Measurements from ENCODE around the gene GAL3ST1. TPM values are rescaled to one million over a fixed set of nuclear protein-coding genes. Genes with fewer than 3 reads are reported as not detected.

The GAL3ST1 gene
- total and polyA plus RNA-seq, 10 of the 15 experiments (the other 5 are each of a cell fraction or from before 2014, with no cell fraction given), result not detected

DNA sequence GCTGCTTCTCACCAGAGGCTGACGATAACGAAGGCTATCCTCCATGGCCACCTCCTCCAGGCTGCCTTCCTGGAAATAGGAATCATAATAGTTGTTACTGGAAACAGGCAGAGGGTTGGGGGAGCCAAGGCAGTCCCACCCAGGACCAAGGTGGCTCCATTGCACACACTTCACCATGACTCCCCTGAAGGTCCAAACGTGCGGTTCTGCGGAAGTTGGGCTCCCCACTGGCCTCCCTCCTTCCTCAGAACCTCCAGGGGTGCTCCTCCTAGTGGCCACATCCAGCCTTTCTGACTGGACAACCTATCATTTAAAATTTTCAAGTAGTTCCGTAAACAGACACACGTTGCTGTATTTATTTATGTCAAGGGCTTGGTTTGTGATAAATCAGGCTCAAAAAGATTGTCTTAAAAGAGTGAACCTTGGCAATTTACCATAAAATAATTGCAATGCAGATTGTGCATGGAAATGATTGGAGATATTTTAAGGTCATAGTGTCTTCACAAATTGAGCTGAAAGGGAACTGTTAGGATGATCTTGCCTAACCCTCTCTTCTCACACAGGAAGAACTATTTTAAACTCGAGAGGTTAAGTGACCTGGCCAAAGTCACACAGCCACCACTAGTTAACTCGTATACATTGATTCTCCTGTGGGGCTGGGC, 31.1 kb upstream of the GAL3ST1 start (continued):
- TF ChIP-seq, protein P1, sequence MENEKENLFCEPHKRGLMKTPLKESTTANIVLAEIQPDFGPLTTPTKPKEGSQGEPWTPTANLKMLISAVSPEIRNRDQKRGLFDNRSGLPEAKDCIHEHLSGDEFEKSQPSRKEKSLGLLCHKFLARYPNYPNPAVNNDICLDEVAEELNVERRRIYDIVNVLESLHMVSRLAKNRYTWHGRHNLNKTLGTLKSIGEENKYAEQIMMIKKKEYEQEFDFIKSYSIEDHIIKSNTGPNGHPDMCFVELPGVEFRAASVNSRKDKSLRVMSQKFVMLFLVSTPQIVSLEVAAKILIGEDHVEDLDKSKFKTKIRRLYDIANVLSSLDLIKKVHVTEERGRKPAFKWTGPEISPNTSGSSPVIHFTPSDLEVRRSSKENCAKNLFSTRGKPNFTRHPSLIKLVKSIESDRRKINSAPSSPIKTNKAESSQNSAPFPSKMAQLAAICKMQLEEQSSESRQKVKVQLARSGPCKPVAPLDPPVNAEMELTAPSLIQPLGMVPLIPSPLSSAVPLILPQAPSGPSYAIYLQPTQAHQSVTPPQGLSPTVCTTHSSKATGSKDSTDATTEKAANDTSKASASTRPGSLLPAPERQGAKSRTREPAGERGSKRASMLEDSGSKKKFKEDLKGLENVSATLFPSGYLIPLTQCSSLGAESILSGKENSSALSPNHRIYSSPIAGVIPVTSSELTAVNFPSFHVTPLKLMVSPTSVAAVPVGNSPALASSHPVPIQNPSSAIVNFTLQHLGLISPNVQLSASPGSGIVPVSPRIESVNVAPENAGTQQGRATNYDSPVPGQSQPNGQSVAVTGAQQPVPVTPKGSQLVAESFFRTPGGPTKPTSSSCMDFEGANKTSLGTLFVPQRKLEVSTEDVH (IDR thresholded peaks at IDR 0.05; ENCODE audit: low read depth, partially characterized antibody), result no peak
- TF ChIP-seq CEBPB (IDR thresholded peaks at IDR 0.05; ENCODE audit: borderline replicate concordance in 1 of 2, low read depth in 2 of 2, low read length in 2 of 2), result no peak
- TF ChIP-seq NRF1 (conservative IDR thresholded peaks at IDR 0.05; ENCODE audit: low read depth, low read length), result no peak
- TF ChIP-seq SMC3 (IDR thresholded peaks at IDR 0.05; ENCODE audit: borderline replicate concordance, low read length), result peak; percentile 35; the same call in 1 of the 2 replicates
- TF ChIP-seq, protein P2, sequence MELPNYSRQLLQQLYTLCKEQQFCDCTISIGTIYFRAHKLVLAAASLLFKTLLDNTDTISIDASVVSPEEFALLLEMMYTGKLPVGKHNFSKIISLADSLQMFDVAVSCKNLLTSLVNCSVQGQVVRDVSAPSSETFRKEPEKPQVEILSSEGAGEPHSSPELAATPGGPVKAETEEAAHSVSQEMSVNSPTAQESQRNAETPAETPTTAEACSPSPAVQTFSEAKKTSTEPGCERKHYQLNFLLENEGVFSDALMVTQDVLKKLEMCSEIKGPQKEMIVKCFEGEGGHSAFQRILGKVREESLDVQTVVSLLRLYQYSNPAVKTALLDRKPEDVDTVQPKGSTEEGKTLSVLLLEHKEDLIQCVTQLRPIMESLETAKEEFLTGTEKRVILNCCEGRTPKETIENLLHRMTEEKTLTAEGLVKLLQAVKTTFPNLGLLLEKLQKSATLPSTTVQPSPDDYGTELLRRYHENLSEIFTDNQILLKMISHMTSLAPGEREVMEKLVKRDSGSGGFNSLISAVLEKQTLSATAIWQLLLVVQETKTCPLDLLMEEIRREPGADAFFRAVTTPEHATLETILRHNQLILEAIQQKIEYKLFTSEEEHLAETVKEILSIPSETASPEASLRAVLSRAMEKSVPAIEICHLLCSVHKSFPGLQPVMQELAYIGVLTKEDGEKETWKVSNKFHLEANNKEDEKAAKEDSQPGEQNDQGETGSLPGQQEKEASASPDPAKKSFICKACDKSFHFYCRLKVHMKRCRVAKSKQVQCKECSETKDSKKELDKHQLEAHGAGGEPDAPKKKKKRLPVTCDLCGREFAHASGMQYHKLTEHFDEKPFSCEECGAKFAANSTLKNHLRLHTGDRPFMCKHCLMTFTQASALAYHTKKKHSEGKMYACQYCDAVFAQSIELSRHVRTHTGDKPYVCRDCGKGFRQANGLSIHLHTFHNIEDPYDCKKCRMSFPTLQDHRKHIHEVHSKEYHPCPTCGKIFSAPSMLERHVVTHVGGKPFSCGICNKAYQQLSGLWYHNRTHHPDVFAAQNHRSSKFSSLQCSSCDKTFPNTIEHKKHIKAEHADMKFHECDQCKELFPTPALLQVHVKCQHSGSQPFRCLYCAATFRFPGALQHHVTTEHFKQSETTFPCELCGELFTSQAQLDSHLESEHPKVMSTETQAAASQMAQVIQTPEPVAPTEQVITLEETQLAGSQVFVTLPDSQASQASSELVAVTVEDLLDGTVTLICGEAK (IDR thresholded peaks at IDR 0.05; ENCODE audit: borderline replicate concordance), result no peak
- TF ChIP-seq, protein P3, sequence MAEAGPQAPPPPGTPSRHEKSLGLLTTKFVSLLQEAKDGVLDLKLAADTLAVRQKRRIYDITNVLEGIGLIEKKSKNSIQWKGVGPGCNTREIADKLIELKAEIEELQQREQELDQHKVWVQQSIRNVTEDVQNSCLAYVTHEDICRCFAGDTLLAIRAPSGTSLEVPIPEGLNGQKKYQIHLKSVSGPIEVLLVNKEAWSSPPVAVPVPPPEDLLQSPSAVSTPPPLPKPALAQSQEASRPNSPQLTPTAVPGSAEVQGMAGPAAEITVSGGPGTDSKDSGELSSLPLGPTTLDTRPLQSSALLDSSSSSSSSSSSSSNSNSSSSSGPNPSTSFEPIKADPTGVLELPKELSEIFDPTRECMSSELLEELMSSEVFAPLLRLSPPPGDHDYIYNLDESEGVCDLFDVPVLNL (IDR thresholded peaks at IDR 0.05; ENCODE audit: low read depth, low read length), result no peak
- TF ChIP-seq, protein P4, sequence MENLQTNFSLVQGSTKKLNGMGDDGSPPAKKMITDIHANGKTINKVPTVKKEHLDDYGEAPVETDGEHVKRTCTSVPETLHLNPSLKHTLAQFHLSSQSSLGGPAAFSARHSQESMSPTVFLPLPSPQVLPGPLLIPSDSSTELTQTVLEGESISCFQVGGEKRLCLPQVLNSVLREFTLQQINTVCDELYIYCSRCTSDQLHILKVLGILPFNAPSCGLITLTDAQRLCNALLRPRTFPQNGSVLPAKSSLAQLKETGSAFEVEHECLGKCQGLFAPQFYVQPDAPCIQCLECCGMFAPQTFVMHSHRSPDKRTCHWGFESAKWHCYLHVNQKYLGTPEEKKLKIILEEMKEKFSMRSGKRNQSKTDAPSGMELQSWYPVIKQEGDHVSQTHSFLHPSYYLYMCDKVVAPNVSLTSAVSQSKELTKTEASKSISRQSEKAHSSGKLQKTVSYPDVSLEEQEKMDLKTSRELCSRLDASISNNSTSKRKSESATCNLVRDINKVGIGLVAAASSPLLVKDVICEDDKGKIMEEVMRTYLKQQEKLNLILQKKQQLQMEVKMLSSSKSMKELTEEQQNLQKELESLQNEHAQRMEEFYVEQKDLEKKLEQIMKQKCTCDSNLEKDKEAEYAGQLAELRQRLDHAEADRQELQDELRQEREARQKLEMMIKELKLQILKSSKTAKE (IDR thresholded peaks at IDR 0.05; ENCODE audit: low read depth, poor library complexity, severe bottlenecking), result no peak
- no peak for TF ChIP-seq ZSCAN29 (IDR thresholded peaks at IDR 0.05)
- TF ChIP-seq POLR2AphosphoS5 (IDR thresholded peaks at IDR 0.05; ENCODE audit: low read length), result no peak
- no peak for TF ChIP-seq MTA2 (IDR thresholded peaks at IDR 0.05; ENCODE audit: low read depth)
- no peak for TF ChIP-seq POLR2A (IDR thresholded peaks at IDR 0.05; ENCODE audit: low read depth, low read length)
- TF ChIP-seq ZNF24 (IDR thresholded peaks at IDR 0.05), result no peak
- TF ChIP-seq ZNF207 (IDR thresholded peaks at IDR 0.05; ENCODE audit: borderline replicate concordance), result no peak
- no peak for TF ChIP-seq CHD1 (IDR thresholded peaks at IDR 0.05; ENCODE audit: low read depth, low read length)
- no peak for TF ChIP-seq CHD2 (IDR thresholded peaks at IDR 0.05; ENCODE audit: borderline replicate concordance, low read depth, low read length)
- TF ChIP-seq, protein P5, sequence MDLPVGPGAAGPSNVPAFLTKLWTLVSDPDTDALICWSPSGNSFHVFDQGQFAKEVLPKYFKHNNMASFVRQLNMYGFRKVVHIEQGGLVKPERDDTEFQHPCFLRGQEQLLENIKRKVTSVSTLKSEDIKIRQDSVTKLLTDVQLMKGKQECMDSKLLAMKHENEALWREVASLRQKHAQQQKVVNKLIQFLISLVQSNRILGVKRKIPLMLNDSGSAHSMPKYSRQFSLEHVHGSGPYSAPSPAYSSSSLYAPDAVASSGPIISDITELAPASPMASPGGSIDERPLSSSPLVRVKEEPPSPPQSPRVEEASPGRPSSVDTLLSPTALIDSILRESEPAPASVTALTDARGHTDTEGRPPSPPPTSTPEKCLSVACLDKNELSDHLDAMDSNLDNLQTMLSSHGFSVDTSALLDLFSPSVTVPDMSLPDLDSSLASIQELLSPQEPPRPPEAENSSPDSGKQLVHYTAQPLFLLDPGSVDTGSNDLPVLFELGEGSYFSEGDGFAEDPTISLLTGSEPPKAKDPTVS (IDR thresholded peaks at IDR 0.05; ENCODE audit: low read depth, low read length), result no peak
- 0 out of 2 replicates have a peak, but pooled peaks have one; percentile 11 for TF ChIP-seq SPI1 (IDR thresholded peaks at IDR 0.05; ENCODE audit: borderline replicate concordance, insufficient read depth, low read depth, low read length)

Measured in GM12878 (cell line).